Measurements from ENCODE around the gene MMAB. TPM values are rescaled to one million over a fixed set of nuclear protein-coding genes. Genes with fewer than 3 reads are reported as not detected.
A peak's percentile ranks its signal among the peaks of the same experiment; 100 is the strongest.

Gene MMAB
- total and polyA plus RNA-seq, 2 of the 13 experiments (the other 11 are each of a cell fraction or from before 2014, with no cell fraction given): 26.1 to 77.3 TPM

GRCh38 chr12:109581334-109581691 lies 8.0 kb upstream of the MMAB start:
- intact Hi-C loops (cut with micrococcal nuclease; ENCODE audit: unreplicated experiment) (no loop called here), in situ Hi-C loops (cut with HindIII; ENCODE audit: extremely low pct_ligation_motif_present, low pct_unique_long_range_greater_than_20kb) (no loop called here)
- Histone ChIP-seq H2AFZ (ENCODE audit: low read length) (no peak overlapping the region), H3K27me3 (ENCODE audit: control insufficient read depth in 1 of 2, insufficient read depth in 2 of 2, low read length in 2 of 2) (no peaks in the 10 kb centered on the region), H3K4me1 (ENCODE audit: insufficient read depth, low read length) (peaks cover 41% of the 10 kb centered on the region), H3K27ac (ENCODE audit: extremely low read length, insufficient read depth, low read length) (no peak overlapping the region), H4K20me1 (ENCODE audit: insufficient read depth, low read length) (no peaks in the 10 kb centered on the region), H3K36me3 (replicated peaks in 1 of 2; ENCODE audit: control insufficient read depth in 1 of 2, insufficient read depth in 2 of 2, low read length in 2 of 2) (peaks cover 16 to 63% of the 10 kb centered on the region in 2 experiments), H3K4me2 (ENCODE audit: low read depth, low read length) (no peak overlapping the region), H3K4me3 (replicated peaks in 1 of 3; ENCODE audit: insufficient read depth in 1 of 3, low read depth in 2 of 3, low read length in 3 of 3) (no peak overlapping the region), H3K9me3 (ENCODE audit: low read length) (no peaks in the 10 kb centered on the region), H3K9ac (ENCODE audit: insufficient read depth, low read depth, low read length) (no peak overlapping the region), H3K79me2 (ENCODE audit: insufficient read depth, low read length) (peaks cover 3% of the 10 kb centered on the region)
- TF ChIP-seq RBFOX2 (IDR thresholded peaks at IDR 0.05; ENCODE audit: low read depth, low read length): 0 out of 2 replicates have a peak, but pooled peaks have one; percentile 39
- no peak for TF ChIP-seq EP300 (IDR thresholded peaks at IDR 0.05; ENCODE audit: low read depth in 2 of 2, low read length in 2 of 2)
- TF ChIP-seq EP300 (CRISPR knock-in tag; IDR thresholded peaks at IDR 0.05; ENCODE audit: borderline replicate concordance): no peak
- no peak for TF ChIP-seq ZBTB34 (CRISPR knock-in tag; IDR thresholded peaks at IDR 0.05)
- no peak for TF ChIP-seq CSRNP2 (CRISPR knock-in tag; conservative IDR thresholded peaks at IDR 0.05; ENCODE audit: low read depth)
- no peak for DNase-seq (ENCODE audit: low spot score)
- no peak for ATAC-seq
- WGBS (ENCODE audit: low lambda C conversion rate): 98% methylated on average over 7 of the region's 18 CpGs
- CTCF ChIA-PET (ENCODE audit: low intra/inter-chr PET ratio, low total read pairs): no interaction called here
- POLR2A ChIA-PET: no interaction called here
- no peak for FAIRE-seq
- no TSS peak for BruUV-seq (replicated peaks)

Data from HepG2 (cell line).